Myocyte (in vitro differentiated cells): ENCODE measurements around the gene P3H4. TPM values are rescaled to one million over a fixed set of nuclear protein-coding genes. Genes with fewer than 3 reads are reported as not detected.
"Not testable (repeated sequence)": the region's sequence is repeated elsewhere in the genome, so short reads cannot be mapped to it uniquely, and the experiment has no call there.

Source experiments
- DNase-seq: peaks from one replicate; pipeline ENCODE4 v3.0.0-alpha.2; 2012; ENCODE audit warnings: low read depth
- total RNA-seq: library from RNA; depleted of rRNA; stranded (reverse); fragments of >200 nt; gene quantifications from 2 replicates; pipeline ENCODE4 v1.2.3, GENCODE V29; 2014

P3H4 gene
- total RNA-seq, 1 donor from 2014 or later = 98.8 TPM

- DNase-seq = no peak
Measured at GRCh38 chr17:41794540-41794975, 17.2 kb downstream of the P3H4 start.

- DNase-seq = no peak
Measured at GRCh38 chr17:41793784-41794539, 17.8 kb downstream of the P3H4 start.

GRCh38 chr17:41792845-41793783, 18.6 kb downstream of the P3H4 start:
- DNase-seq = peak; percentile 82

GRCh38 chr17:41787021-41787418, 24.7 kb downstream of the P3H4 start:
- DNase-seq = no peak

- DNase-seq = peak; percentile 68
Measured at GRCh38 chr17:41786227-41787020, 25.3 kb downstream of the P3H4 start, which contains the start of gene JUP. TSS of gene JUP (minus strand) at chr17:41786711. CDS start at chr17:41771854, 14,857 bp downstream.

- no peak for DNase-seq
Measured at GRCh38 chr17:41785859-41786226, 25.9 kb downstream of the P3H4 start.

- DNase-seq = no peak
Measured at GRCh38 chr17:41785091-41785858, 26.5 kb downstream of the P3H4 start.

GRCh38 chr17:41784207-41784744, 27.5 kb downstream of the P3H4 start:
- no peak for DNase-seq

GRCh38 chr17:41782142-41782541, 29.6 kb downstream of the P3H4 start:
- no peak for DNase-seq

- no peak for DNase-seq
Measured at GRCh38 chr17:41781404-41782110, 30.2 kb downstream of the P3H4 start.

GRCh38 chr17:41779954-41780353, 31.8 kb downstream of the P3H4 start:
- DNase-seq = no peak

GRCh38 chr17:41777574-41778188, 34.1 kb downstream of the P3H4 start:
- peak; percentile 96 for DNase-seq

GRCh38 chr17:41777157-41777573, 34.6 kb downstream of the P3H4 start:
- peak; percentile 83 for DNase-seq

GRCh38 chr17:41776262-41776900, 35.4 kb downstream of the P3H4 start:
- DNase-seq = not testable (repeated sequence)

- peak; percentile 30 for DNase-seq
Measured at GRCh38 chr17:41775394-41776226, 36.1 kb downstream of the P3H4 start.

- DNase-seq = no peak
Measured at GRCh38 chr17:41773731-41774193, 38.0 kb downstream of the P3H4 start.

- peak; percentile 76 for DNase-seq
Measured at GRCh38 chr17:41773190-41773588, 38.6 kb downstream of the P3H4 start.
